HL-60 (cell line): ENCODE measurements around the gene TENM4.

Experiments
- GABPA ChIP-seq: IDR thresholded peaks from 2 replicates; pipeline ENCODE4 v1.6.1; 2012; ENCODE audit warnings: low read depth
- POLR2AphosphoS5 ChIP-seq: IDR thresholded peaks from 2 replicates; pipeline ENCODE4 v1.6.1; 2012; ENCODE audit warnings: low read depth
- REST ChIP-seq: IDR thresholded peaks from 2 replicates; pipeline ENCODE4 v1.6.1; 2012; ENCODE audit warnings: low read depth; ENCODE audit not compliant: insufficient replicate concordance
- SPI1 ChIP-seq: IDR thresholded peaks from 2 replicates; pipeline ENCODE4 v1.6.1; 2012; ENCODE audit warnings: low read depth, mild to moderate bottlenecking, borderline replicate concordance
- TF ChIP-seq, protein P1 (sequence below): IDR thresholded peaks from one replicate; pipeline ENCODE4 v1.5.1; 2011; ENCODE audit warnings: low read length, control low read depth, inconsistent platforms; ENCODE audit not compliant: insufficient read depth

- no peak for TF ChIP-seq REST
- TF ChIP-seq GABPA: no peak
- TF ChIP-seq, protein P1, sequence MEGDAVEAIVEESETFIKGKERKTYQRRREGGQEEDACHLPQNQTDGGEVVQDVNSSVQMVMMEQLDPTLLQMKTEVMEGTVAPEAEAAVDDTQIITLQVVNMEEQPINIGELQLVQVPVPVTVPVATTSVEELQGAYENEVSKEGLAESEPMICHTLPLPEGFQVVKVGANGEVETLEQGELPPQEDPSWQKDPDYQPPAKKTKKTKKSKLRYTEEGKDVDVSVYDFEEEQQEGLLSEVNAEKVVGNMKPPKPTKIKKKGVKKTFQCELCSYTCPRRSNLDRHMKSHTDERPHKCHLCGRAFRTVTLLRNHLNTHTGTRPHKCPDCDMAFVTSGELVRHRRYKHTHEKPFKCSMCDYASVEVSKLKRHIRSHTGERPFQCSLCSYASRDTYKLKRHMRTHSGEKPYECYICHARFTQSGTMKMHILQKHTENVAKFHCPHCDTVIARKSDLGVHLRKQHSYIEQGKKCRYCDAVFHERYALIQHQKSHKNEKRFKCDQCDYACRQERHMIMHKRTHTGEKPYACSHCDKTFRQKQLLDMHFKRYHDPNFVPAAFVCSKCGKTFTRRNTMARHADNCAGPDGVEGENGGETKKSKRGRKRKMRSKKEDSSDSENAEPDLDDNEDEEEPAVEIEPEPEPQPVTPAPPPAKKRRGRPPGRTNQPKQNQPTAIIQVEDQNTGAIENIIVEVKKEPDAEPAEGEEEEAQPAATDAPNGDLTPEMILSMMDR: no peak
- TF ChIP-seq POLR2AphosphoS5: no peak
- no peak for TF ChIP-seq SPI1
Observed at GRCh38 chr11:78651136-78651775, 789.6 kb downstream of the TENM4 start.
